22Rv1 (cell line): ENCODE results near the gene SUPT4H1.

Experiments used
- CTCF ChIP-seq: fragments of 450-650 bp; IDR thresholded peaks from 2 replicates; pipeline ENCODE4 v1.5.1; 2017; ENCODE audit warnings: mild to moderate bottlenecking
- ZFX ChIP-seq: fragments of 450-650 bp; IDR thresholded peaks from 2 replicates; pipeline ENCODE4 v1.6.1; 2017; ENCODE audit warnings: antibody characterized with exemption, borderline replicate concordance

DNA sequence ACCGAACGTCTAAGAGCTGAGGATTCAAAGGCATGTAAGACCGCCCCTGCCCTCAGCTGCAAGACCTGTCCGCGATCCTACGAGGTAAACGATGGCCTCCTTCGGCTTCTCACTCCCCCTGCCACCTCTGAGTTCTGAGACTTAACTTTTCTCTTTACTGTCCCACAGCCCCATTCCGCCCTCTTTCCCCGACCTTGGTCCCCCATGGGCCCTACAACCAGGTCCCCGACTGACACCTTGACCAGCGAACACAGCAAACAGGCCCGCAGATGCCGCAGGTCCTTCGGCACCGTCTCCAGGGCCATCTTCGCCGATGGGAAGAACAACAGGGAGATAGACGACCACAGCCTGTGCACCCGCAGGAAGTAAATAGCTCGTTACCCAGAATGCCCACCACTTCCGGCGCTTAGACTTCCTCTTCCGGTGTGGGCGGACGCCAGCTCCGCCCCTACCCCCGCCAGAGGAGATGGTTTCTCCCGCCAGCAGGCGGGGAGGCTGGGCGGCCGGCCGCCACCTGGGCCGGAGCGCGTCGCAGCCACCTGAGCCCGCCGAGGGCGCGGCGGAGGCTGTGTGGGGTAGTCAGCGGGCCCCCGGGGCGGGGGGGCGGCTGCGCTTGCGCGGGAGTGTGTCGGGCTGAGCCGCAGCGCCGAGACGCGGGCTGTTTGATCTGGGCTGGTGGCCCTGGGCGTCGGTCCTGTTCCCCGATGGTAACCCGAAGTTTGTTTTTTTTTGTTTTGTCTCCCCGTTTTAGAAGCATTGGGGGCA is at the start of gene SUPT4H1:
- TF ChIP-seq CTCF (no peak), ZFX (no peak)
